ENCODE results near the gene CFB. TPM values are rescaled to one million over a fixed set of nuclear protein-coding genes. Genes with fewer than 3 reads are reported as not detected.

Gene CFB
- total RNA-seq, 1 experiment from 2014 or later: 0.31 TPM

- no peaks in the 10 kb centered on the region for H3K9me3 ChIP-seq (ENCODE audit: control insufficient read depth, low read depth, low read length)
- no peaks in the 10 kb centered on the region for H3K79me2 ChIP-seq (ENCODE audit: insufficient read depth, low read length)
- H3K9me3 Mint-ChIP-seq: no peaks in the 10 kb centered on the region; a peak in 1 of 5 replicates
- H3K23ac ChIP-seq (ENCODE audit: insufficient read length, low read depth, low read length): no peak overlapping the region
- H3K27me3 Mint-ChIP-seq (ENCODE audit: low read depth): no peaks in the 10 kb centered on the region; the same call in 1 of the 2 replicates
- peaks cover 38 to 84% (median 84%) of the 10 kb centered on the region in 3 experiments; a peak in 6 of 7 replicates for H3K36me3 Mint-ChIP-seq (ENCODE audit: insufficient read depth in 1 of 3, low read depth in 3 of 3)
- H3K4me3 Mint-ChIP-seq: no peak overlapping the region
- no peak overlapping the region for H2BK15ac ChIP-seq (ENCODE audit: low read depth, low read length)
- peak overlapping the region in 1 of 3 experiments; percentile 20; a peak in 1 of 7 replicates for H3K27ac Mint-ChIP-seq
- no peaks in the 10 kb centered on the region for H3K4me1 ChIP-seq (ENCODE audit: insufficient read depth, low read length)
- no peak for DNase-seq
- H3K23me2 ChIP-seq (ENCODE audit: insufficient read length, low read depth, low read length, poor library complexity, severe bottlenecking): peaks cover 5% of the 10 kb centered on the region
- H2BK12ac ChIP-seq (ENCODE audit: insufficient read length, low read depth, low read length): no peak overlapping the region
- H3K4ac ChIP-seq (ENCODE audit: low read depth, low read length): no peak overlapping the region
- TF ChIP-seq, protein P1, sequence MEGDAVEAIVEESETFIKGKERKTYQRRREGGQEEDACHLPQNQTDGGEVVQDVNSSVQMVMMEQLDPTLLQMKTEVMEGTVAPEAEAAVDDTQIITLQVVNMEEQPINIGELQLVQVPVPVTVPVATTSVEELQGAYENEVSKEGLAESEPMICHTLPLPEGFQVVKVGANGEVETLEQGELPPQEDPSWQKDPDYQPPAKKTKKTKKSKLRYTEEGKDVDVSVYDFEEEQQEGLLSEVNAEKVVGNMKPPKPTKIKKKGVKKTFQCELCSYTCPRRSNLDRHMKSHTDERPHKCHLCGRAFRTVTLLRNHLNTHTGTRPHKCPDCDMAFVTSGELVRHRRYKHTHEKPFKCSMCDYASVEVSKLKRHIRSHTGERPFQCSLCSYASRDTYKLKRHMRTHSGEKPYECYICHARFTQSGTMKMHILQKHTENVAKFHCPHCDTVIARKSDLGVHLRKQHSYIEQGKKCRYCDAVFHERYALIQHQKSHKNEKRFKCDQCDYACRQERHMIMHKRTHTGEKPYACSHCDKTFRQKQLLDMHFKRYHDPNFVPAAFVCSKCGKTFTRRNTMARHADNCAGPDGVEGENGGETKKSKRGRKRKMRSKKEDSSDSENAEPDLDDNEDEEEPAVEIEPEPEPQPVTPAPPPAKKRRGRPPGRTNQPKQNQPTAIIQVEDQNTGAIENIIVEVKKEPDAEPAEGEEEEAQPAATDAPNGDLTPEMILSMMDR (conservative IDR thresholded peaks at IDR 0.05): no peak
- H2BK5ac ChIP-seq (ENCODE audit: insufficient read length, low read length): no peak overlapping the region
- no peaks in the 10 kb centered on the region for H3K79me1 ChIP-seq (ENCODE audit: insufficient read depth, low read depth, low read length, poor library complexity, severe bottlenecking)
- no peak overlapping the region for H2AFZ ChIP-seq (ENCODE audit: low read length)
- no peak overlapping the region for H2BK120ac ChIP-seq (ENCODE audit: low read depth, low read length, poor library complexity, severe bottlenecking)
- H3K14ac ChIP-seq (ENCODE audit: insufficient read depth, low read length): no peak overlapping the region
- no peak overlapping the region for H3K27ac ChIP-seq (ENCODE audit: insufficient read length, low read depth, low read length)
- no peak overlapping the region for H2BK20ac ChIP-seq (ENCODE audit: low read depth, low read length, poor library complexity, severe bottlenecking)
- no peak overlapping the region for H3K4me2 ChIP-seq (ENCODE audit: insufficient read depth, insufficient read length, low read length)
- no peak overlapping the region for H4K5ac ChIP-seq (ENCODE audit: insufficient read length, low read depth, low read length)
- no peaks in the 10 kb centered on the region for H3K27me3 ChIP-seq (ENCODE audit: insufficient read depth, low read length)
- no peak overlapping the region for H2AK5ac ChIP-seq (ENCODE audit: insufficient read length, low read length)
- H3K9ac ChIP-seq (ENCODE audit: extremely low read depth, insufficient read length, low read length): no peak overlapping the region
- H4K20me1 ChIP-seq (ENCODE audit: control insufficient read depth, insufficient read depth, insufficient read length): no peaks in the 10 kb centered on the region
- H3K56ac ChIP-seq (ENCODE audit: insufficient read length, low read depth, low read length): no peak overlapping the region
- H3K18ac ChIP-seq (ENCODE audit: insufficient read length, low read depth, low read length): no peak overlapping the region
- peaks cover 8 to 10% of the 10 kb centered on the region in 2 experiments for H3K4me1 Mint-ChIP-seq
- H3T11ph ChIP-seq (ENCODE audit: low read length): no peak overlapping the region
- WGBS (ENCODE audit: extremely low coverage, insufficient read length, low lambda C conversion rate): no CpG with 5 or more reads among the region's 19 CpGs
- no peak overlapping the region for H4K91ac ChIP-seq (ENCODE audit: insufficient read length, low read depth, low read length)
- H4K8ac ChIP-seq (replicated peaks; ENCODE audit: insufficient read length, low read depth, low read length): no peak overlapping the region
These were observed 18.0 kb downstream of the CFB start for GRCh38 chr6:31963921-31964320.
